ENCODE measurements around the gene DMXL1.

DNA sequence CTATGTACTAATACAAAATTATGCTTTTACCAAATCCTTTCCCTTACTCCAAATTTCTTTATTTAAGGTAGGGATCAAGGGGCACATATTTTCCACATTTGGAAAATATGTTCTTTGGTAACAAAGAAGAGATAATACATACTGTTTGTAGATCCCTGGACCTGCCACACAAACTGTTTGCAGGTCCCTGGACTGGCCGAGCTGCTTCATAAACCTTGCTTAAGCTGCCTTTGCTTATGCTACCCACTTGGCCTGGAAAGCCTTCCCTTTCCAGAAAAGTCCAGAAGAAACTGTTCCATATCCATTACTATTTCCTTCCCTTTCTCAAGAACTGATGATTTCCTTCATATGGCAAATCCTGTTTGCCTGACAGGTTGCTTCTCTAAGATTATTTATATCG is 22.6 kb upstream of the DMXL1 start:
- TF ChIP-seq, protein P1, sequence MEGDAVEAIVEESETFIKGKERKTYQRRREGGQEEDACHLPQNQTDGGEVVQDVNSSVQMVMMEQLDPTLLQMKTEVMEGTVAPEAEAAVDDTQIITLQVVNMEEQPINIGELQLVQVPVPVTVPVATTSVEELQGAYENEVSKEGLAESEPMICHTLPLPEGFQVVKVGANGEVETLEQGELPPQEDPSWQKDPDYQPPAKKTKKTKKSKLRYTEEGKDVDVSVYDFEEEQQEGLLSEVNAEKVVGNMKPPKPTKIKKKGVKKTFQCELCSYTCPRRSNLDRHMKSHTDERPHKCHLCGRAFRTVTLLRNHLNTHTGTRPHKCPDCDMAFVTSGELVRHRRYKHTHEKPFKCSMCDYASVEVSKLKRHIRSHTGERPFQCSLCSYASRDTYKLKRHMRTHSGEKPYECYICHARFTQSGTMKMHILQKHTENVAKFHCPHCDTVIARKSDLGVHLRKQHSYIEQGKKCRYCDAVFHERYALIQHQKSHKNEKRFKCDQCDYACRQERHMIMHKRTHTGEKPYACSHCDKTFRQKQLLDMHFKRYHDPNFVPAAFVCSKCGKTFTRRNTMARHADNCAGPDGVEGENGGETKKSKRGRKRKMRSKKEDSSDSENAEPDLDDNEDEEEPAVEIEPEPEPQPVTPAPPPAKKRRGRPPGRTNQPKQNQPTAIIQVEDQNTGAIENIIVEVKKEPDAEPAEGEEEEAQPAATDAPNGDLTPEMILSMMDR (IDR thresholded peaks at IDR 0.05) = no peak
- no peak for TF ChIP-seq POLR2A (IDR thresholded peaks at IDR 0.05)

All from heart left ventricle (tissue), 13 donors.